Body of pancreas (tissue), 4 donors: ENCODE measurements around the gene CA5A. TPM values are rescaled to one million over a fixed set of nuclear protein-coding genes. Genes with fewer than 3 reads are reported as not detected.

ENCODE experiments used
- ATAC-seq: fragments of 150-250 bp; one replicate; pipeline ENCODE4 v1.9.1; 2016
- DNase-seq, 4 donors: peaks; one replicate each; pipeline ENCODE4 v3.0.0-alpha.2; 2019
- H3K27ac ChIP-seq, 4 donors: fragments of 200-600 bp; sonication (generic); 1 replicate in 3 of 4; 2 replicates in 1 of 4; pipeline versions ENCODE4 v1.5.1 to v1.6.1; 2016 to 2019; ENCODE audit warnings: mild to moderate bottlenecking in 1 of 4, mixed read lengths in 1 of 4, moderate library complexity in 1 of 4
- H3K27me3 ChIP-seq, 2 donors: fragments of 200-600 bp; sonication (generic); one replicate each; pipeline ENCODE4 v1.6.0; 2016; ENCODE audit warnings: mild to moderate bottlenecking in 1 of 2
- H3K36me3 ChIP-seq, 2 donors: fragments of 200-600 bp; sonication (generic); replicated peaks in 1 of 2; 2 replicates each; pipeline ENCODE4 v1.5.1; 2016; ENCODE audit warnings: low read depth in 2 of 2; ENCODE audit not compliant: insufficient read depth in 1 of 2
- H3K4me1 ChIP-seq: fragments of 200-600 bp; sonication (generic); one replicate; pipeline ENCODE4 v1.6.0; 2016
- H3K4me3 ChIP-seq, 2 donors: fragments of 200-600 bp; sonication (generic); 1 replicate in 1 of 2; 2 replicates in 1 of 2; pipeline ENCODE4 v1.5.1; 2016 to 2019
- H3K9me3 ChIP-seq, 3 donors: fragments of 200-600 bp; sonication (generic); 1 replicate in 2 of 3; 2 replicates in 1 of 3; pipeline ENCODE4 v1.5.1; 2016
- CTCF ChIP-seq, 7 experiments: fragments of 450-650 bp in 4 of 7; fragments of 200-600 bp in 3 of 7; sonication (generic) in 3 of 7; IDR thresholded peaks; one replicate each; pipeline ENCODE4 v1.5.1; 2016 to 2019; ENCODE audit warnings: antibody characterized with exemption in 7 of 7
- POLR2A ChIP-seq, 3 donors: fragments of 450-650 bp; IDR thresholded peaks; one replicate each; pipeline ENCODE4 v1.6.1; 2016; ENCODE audit warnings: antibody characterized with exemption in 3 of 3, mild to moderate bottlenecking in 2 of 3
- WGBS, 2 donors: methylation state at CpG; one replicate each; pipeline ENCODE4 v1.1.5; 2017; 5-methylcytosine and 5-hydroxymethylcytosine counted together
- intact Hi-C: fragments of 100-400 bp; cut with DNase I; formaldehyde crosslinking; loops from one replicate; pipeline ENCODE4 v1.15.1; 2023
- total RNA-seq, 2 donors: library from RNA; depleted of rRNA; stranded (reverse); fragments of >200 nt; gene quantifications; one replicate each; pipeline ENCODE4 v1.1.0, GENCODE V29; 2016

CA5A gene
- total RNA-seq, 2 donors from 2014 or later, result not detected

- H3K4me1 ChIP-seq, result peaks cover 36% of the 10 kb centered on the region
- 84 to 92% methylated on average over 16 of the region's 16 CpGs for WGBS, 2 donors
- H3K4me3 ChIP-seq, result no peak overlapping the region
- TF ChIP-seq POLR2A (IDR thresholded peaks at IDR 0.05), result no peak
- no peak for TF ChIP-seq CTCF (IDR thresholded peaks at IDR 0.05)
- ATAC-seq (no peak), DNase-seq (no peak)
- H3K36me3 ChIP-seq, result no peaks in the 10 kb centered on the region
- no peaks in the 10 kb centered on the region for H3K9me3 ChIP-seq
- H3K27ac ChIP-seq, result peak overlapping the region in 2 of 4 donors; percentile 94 to 95
- H3K27me3 ChIP-seq, result no peaks in the 10 kb centered on the region
- intact Hi-C loops, result no loop called here
These were observed 16.4 kb upstream of the CA5A start for GRCh38 chr16:87952751-87953150.

GRCh38 chr16:87951552-87952538, 15.5 kb upstream of the CA5A start:
- peak in 2 of 4 donors; percentile 30 to 33 for DNase-seq
- peak overlapping the region; percentile 79 to 95 (median 94) for H3K27ac ChIP-seq
- WGBS, 2 donors, result 1% methylated on average over 28 to 73 of the region's 82 CpGs
- peaks cover 36% of the 10 kb centered on the region for H3K4me1 ChIP-seq
- intact Hi-C loops, result no loop called here
- H3K9me3 ChIP-seq, result no peaks in the 10 kb centered on the region
- H3K4me3 ChIP-seq, result peak overlapping the region; percentile 62 to 71
- no peaks in the 10 kb centered on the region for H3K27me3 ChIP-seq
- no peaks in the 10 kb centered on the region for H3K36me3 ChIP-seq
- TF ChIP-seq CTCF (IDR thresholded peaks at IDR 0.05) (peak in 1 of 7 experiments; percentile 7), POLR2A (IDR thresholded peaks at IDR 0.05) (peak in 1 of 3 donors; percentile 29)
- no peak for ATAC-seq

GRCh38 chr16:87950765-87951551, 14.6 kb upstream of the CA5A start, which contains the start of gene BANP:
BANP (plus strand) TSS chr16:87951434; CDS start chr16:87975116, 23,682 bp downstream.
- peak; percentile 93 for ATAC-seq
- intact Hi-C loops, result no loop called here
- DNase-seq, result peak; percentile 97 to 99 (median 99)
- Histone ChIP-seq H3K4me1 (peaks cover 40% of the 10 kb centered on the region), H3K4me3 (peak within 1 kb of the TSS; percentile 62 to 71), H3K9me3 (no peaks in the 10 kb centered on the region), H3K27me3 (no peaks in the 10 kb centered on the region), H3K36me3 (no peaks in the 10 kb centered on the region), H3K27ac (peak within 1 kb of the TSS; percentile 87 to 95 (median 94))
- 0 to 1% methylated on average over 16 to 55 of the region's 73 CpGs for WGBS, 2 donors
- TF ChIP-seq POLR2A (IDR thresholded peaks at IDR 0.05), result peak in 2 of 3 donors; percentile 58 to 67
- TF ChIP-seq CTCF (IDR thresholded peaks at IDR 0.05), result peak in 6 of 7 experiments; percentile 32 to 71 (median 67)

- intact Hi-C loops, result no loop called here
These were observed 12.9 kb upstream of the CA5A start for GRCh38 chr16:87949071-87949744.

More at GRCh38 chr16:87949071-87949744, 12.9 kb upstream of the CA5A start:
- no peaks in the 10 kb centered on the region for H3K36me3 ChIP-seq
- DNase-seq (no peak), ATAC-seq (no peak)
- peaks cover 44% of the 10 kb centered on the region for H3K4me1 ChIP-seq
- no peak for TF ChIP-seq POLR2A (IDR thresholded peaks at IDR 0.05)
- TF ChIP-seq CTCF (IDR thresholded peaks at IDR 0.05), result no peak
- peak overlapping the region in 1 of 4 donors; percentile 20 for H3K27ac ChIP-seq
- no peak overlapping the region for H3K4me3 ChIP-seq
- WGBS, 2 donors, result 75 to 76% methylated on average over 16 of the region's 16 CpGs
- H3K9me3 ChIP-seq, result no peaks in the 10 kb centered on the region
- no peaks in the 10 kb centered on the region for H3K27me3 ChIP-seq
